HG03432 (cell line): ENCODE results near the gene MRPS12.

Experiments
- ATAC-seq: cut with Tn5 transposase; IDR thresholded peaks from one replicate; pipeline ENCODE4 v1.9.1; 2021; ENCODE audit warnings: mild to moderate bottlenecking, moderate library complexity; ENCODE audit not compliant: unreplicated experiment

Gene MRPS12

GRCh38 chr19:38910488-38910887 is 20.3 kb upstream of the MRPS12 start:
- ATAC-seq, result no peak

GRCh38 chr19:38911388-38912001 is 19.2 kb upstream of the MRPS12 start:
- no peak for ATAC-seq

- ATAC-seq, result no peak
These were observed 17.9 kb upstream of the MRPS12 start for GRCh38 chr19:38912600-38913514.

GRCh38 chr19:38913958-38914357 is 16.8 kb upstream of the MRPS12 start:
- ATAC-seq, result no peak

- ATAC-seq, result no peak
These were observed 15.1 kb upstream of the MRPS12 start for GRCh38 chr19:38915329-38916321.

- no peak for ATAC-seq
These were observed 13.2 kb upstream of the MRPS12 start for GRCh38 chr19:38917516-38917915.

GRCh38 chr19:38917921-38918491 is 12.7 kb upstream of the MRPS12 start:
- ATAC-seq, result no peak

- no peak for ATAC-seq
These were observed 12.2 kb upstream of the MRPS12 start for GRCh38 chr19:38918526-38918925.

- no peak for ATAC-seq
These were observed 10.7 kb upstream of the MRPS12 start for GRCh38 chr19:38919837-38920601.

GRCh38 chr19:38920602-38921419 is 9.9 kb upstream of the MRPS12 start:
- ATAC-seq, result no peak

- ATAC-seq, result no peak
These were observed 9.1 kb upstream of the MRPS12 start for GRCh38 chr19:38921420-38922274.

GRCh38 chr19:38922482-38922881 is 8.3 kb upstream of the MRPS12 start:
- ATAC-seq, result no peak

GRCh38 chr19:38924388-38924787 is 6.4 kb upstream of the MRPS12 start:
- no peak for ATAC-seq

- no peak for ATAC-seq
These were observed 2.2 kb upstream of the MRPS12 start for GRCh38 chr19:38928391-38929001.

- peak; percentile 77 for ATAC-seq
These were observed 592 bp upstream of the MRPS12 start, which contains the start of gene SARS2 for GRCh38 chr19:38929929-38930775. Gene SARS2 (minus strand): TSS chr19:38930763. CDS start chr19:38930736, 27 bp downstream.

GRCh38 chr19:38931521-38931793 is 713 bp downstream of the MRPS12 start:
- ATAC-seq, result no peak
